SHP77 treated with DMSO at 0.1 percent for 48 hours (cell line): ENCODE measurements around the gene NR1D1.
"Not testable (repeated sequence)": the region's sequence is repeated elsewhere in the genome, so short reads cannot be mapped to it uniquely, and the experiment has no call there.

ENCODE experiments used
- DNase-seq: peaks from one replicate; lab custom pipeline; 2025; lab: John Stamatoyannopoulos, UW

Gene NR1D1

GRCh38 chr17:40100419-40100668 lies at the start of gene NR1D1:
Gene NR1D1, minus strand, starts transcription at chr17:40100589. Its CDS starts 495 bp downstream, at chr17:40100094.
- DNase-seq: no peak

DNA sequence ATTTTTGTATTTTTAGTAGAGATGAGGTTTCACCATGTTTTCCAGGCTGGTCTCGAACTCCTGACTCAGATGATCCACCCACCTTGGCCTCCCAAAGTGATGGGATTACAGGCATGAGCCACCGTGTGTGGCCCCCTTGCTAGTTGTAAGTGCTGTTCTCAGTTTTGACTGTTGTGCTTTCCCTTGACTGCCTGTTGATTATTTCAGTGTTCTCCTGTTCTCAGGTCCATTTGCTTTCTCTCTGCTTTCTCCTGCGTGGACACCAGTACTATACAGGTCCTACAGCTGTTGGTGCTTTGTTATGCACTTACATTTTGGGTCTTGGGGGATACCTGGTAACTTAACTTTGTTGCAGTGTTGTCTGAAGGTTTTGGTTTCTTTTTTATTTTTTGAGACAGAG lies 48.1 kb upstream of the NR1D1 start:
- no peak for DNase-seq

GRCh38 chr17:40145476-40145875 lies 45.1 kb upstream of the NR1D1 start:
- no peak for DNase-seq

GRCh38 chr17:40143166-40143565 lies 42.8 kb upstream of the NR1D1 start:
- DNase-seq: not testable (repeated sequence)

DNA sequence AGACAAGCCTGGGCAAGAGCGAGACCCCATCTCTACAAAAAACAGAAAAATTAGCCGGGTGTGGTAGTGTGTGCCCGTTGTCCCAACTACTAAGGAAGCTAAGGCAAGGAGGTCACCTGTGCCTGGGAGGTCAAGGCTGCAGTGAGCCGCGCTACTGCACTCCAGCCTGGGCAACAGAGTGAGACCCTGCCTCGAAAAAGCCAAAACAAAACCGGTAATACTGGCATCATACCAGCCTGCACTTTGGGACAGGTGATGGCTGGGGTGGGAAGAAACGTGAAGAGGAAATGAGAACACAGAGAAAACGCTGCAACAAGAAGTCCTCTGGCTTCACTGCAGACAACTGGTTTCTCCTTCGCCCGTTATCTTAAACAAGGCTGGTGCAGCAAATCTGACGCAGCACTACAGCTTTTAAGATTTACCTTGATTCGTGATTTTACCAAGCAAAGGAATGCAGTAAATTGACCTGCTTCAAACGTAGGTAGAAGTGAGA lies 39.2 kb upstream of the NR1D1 start:
- DNase-seq: no peak

- no peak for DNase-seq
Measured at GRCh38 chr17:40135817-40136216, 35.4 kb upstream of the NR1D1 start.

DNA sequence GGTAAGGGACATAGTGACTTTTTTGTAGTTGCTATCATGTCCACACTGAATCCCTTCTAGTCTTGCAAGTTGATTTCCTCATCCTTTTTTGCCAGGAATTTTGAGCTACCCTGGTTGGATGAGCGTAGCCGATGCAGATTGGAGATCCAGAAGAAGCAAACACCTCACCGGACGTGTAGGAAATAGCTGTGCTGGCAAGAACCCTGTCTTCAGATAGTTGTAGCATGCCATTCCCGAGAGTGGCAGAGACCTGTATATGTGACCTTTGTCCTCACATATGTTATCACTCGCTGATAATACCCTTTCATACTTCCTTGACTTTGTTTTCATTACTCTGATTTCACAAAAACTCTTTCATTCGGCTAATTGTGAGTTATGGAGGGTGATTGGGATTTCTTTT lies 33.8 kb upstream of the NR1D1 start:
- DNase-seq: no peak

DNA sequence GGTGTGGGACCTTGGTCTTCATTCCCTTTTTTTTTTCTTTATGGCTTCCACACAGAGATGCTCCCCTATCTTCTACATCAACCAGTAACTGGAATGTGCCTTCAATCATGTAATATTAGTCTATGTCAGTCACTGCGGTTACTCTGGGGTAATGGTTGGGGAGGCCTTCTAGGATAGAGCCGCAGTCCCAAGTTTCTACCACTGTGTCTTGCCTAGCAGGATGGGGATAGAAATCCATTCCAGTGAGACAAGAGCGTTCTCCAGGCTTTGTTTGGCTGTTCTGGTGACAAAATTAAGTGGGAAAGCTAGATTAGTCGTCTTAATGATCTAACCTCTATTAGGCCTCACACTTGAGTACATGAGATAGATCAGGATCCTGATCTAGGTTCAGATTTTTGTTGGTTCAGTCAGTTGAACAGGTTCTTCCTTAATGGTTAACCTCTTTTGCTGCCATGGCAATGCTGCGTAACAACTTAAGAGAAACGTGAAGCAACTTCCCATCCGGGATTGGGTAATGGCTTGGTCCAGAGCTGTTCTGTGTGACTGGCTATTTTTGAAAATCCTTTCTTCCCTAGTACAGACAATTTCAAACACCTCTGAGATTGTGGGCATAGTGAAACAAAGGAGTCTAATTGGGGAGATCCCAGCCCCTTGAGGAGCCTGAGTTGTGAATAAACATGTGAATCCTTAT lies 30.1 kb upstream of the NR1D1 start:
- no peak for DNase-seq

DNA sequence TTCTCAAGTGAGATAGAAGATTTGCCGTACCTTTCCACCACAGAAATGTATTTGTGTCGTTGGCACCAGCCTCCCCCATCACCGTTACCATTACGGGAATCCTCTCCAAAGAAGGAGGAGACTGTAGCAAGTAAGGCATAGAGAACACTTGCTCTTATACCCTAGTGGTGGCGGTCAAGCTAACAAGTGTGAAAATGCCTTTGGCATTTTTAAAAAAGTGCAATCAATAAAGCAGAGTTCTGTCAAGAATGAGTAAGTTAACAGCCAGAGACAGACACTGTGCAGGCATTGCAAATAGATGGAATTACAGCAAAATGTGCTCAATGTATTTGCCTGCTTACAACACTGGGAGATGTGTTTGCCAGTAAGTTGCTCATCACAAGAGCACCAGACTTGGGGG lies 29.1 kb upstream of the NR1D1 start:
- no peak for DNase-seq

GRCh38 chr17:40124279-40125141 lies 24.1 kb upstream of the NR1D1 start:
- DNase-seq: no peak

GRCh38 chr17:40123811-40124114 lies 23.4 kb upstream of the NR1D1 start:
- no peak for DNase-seq

DNA sequence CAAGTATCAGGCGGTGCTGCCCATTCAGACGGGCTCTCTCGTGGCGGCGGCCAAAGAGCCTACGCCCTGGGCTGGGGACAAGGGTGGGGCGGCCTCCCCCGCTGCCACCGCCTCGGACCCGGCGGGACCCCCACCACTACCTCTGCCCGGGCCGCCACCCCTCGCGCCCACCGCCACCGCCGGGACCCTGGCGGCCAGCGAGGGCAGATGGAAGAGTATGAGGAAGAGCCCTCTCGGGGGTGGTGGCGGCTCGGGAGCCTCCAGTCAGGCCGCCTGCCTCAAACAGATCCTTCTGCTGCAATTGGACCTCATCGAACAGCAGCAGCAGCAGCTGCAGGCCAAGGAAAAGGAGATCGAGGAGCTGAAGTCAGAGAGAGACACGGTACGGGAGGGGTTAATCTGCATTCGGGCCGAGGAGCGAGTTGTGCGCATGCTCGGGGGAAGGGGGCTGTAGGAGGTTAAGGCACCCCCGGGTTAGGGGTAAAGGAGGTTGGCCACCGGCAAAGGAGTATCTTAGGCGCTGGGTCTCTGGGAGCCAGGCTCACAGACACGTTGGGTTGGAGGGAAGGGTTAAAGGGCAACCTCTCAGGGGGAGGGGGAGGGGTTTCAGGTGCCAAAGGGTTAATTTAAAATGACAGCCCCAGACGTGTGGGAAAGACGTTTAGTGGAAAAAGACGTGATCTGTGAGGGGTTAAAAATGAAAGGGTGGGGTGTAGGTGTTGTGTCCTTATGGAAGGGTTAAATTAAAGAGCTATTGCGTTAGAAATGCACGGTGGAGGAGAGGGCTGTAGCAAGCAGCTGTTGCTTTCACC lies 22.8 kb upstream of the NR1D1 start:
- no peak for DNase-seq

- DNase-seq: no peak
Measured at GRCh38 chr17:40122136-40122998, 22.0 kb upstream of the NR1D1 start.

GRCh38 chr17:40121181-40122135 lies 21.1 kb upstream of the NR1D1 start, which contains the start of gene MSL1:
Gene MSL1, plus strand, starts transcription at chr17:40121971. Its CDS starts 642 bp downstream, at chr17:40122613.
- peak; percentile 39 for DNase-seq

DNA sequence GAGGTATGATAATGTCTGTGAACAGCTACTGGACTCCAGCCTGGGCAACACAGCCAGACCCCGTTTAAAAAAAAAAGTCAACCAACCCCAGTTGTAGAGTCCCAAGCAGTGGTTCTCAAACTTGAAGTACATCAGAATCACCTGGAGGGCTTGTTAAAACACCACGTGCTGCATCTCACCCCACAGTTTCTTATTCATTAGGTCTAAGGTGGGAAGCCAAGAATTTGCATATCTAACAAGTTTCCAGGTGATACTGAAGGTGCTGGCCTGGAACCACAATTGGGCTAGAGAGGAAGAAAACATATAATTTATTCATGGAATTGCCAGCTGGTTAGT lies 14.7 kb upstream of the NR1D1 start:
- no peak for DNase-seq

DNA sequence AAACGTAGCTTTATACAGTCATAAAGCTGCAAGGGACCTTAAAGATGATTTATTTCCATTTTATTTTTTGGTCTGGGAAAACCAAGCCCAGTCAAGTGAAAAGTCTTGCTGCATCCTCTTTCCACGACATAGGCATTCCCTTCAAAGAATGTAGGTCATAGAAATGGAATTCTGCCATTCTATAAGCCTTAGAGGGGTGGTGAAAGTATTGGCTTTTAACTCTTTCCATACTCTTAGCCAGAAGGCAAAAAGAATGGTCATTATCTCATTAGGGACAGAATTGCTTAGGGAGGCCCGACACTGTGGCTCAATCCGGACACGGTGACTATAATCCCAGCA lies 13.5 kb upstream of the NR1D1 start:
- DNase-seq: no peak

DNA sequence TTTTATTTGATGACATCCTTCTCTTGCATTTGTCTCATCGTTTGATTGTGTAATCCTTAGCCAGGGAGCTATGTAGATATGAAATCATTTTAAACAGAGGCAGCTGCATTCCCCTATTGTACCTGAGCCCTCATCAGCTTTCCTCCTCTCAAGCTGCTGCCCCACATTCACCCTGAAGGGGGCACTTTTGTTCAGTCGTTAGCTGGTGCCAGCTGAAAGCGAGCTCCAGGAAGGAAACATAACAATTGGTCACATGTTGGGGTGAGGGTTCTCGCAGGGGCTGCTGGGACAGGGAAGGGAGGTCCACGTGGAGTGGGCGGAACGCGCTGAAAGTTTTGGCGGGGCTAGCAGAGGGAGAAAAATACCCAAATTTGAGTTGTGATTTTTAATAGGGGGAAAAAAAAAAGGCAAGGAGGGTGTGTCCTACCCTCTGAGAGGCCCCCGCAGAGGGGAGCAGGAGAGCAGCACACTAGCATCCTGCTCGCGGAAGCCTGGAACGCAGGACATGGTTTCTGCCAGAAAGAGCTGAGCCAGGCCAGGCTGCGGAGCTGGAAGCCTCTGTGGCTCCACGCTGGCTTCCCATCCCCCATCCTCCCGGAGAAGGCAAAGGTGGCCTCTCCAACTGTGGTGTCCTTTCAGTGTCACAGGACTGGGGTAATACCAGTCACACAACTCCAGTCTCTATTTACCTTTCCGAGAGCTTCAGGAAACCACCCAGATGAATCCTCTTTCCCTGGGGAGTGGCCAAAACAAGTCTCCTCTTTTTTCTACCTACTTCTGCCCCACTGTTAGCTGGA lies 12.9 kb upstream of the NR1D1 start:
- peak; percentile 87 for DNase-seq

DNA sequence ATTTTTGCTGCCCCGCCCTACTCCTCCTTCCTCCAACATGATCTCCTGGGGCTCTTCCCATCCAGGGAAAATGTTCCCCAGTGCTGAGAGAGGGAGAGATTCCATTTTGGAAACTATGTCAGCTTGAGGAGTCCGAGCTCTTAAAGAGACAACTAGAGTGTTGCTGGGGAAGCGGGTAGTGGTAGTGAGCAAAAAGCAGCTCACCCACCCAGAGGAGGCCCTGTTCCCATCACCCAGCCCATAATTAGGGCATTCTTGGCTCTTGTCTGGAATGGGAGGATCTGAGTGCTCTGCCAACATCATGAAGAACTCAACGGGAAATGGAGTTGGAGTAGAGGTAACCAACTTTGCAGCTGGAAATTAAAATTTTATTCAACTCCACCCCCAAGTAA lies 12.3 kb upstream of the NR1D1 start:
- no peak for DNase-seq

- DNase-seq: no peak
Measured at GRCh38 chr17:40112191-40112711, 11.9 kb upstream of the NR1D1 start.
